Gastroesophageal sphincter (tissue), 4 donors: ENCODE data around the gene PBX3. TPM values are rescaled to one million over a fixed set of nuclear protein-coding genes. Genes with fewer than 3 reads are reported as not detected.

Source experiments
- ATAC-seq: fragments of 150-250 bp; one replicate; pipeline ENCODE4 v1.9.1; 2016; ENCODE audit warnings: mild to moderate bottlenecking, moderate library complexity
- H3K27ac ChIP-seq, 4 donors: fragments of 200-600 bp; sonication (generic) in 3 of 4; 1 replicate in 3 of 4; 2 replicates in 1 of 4; pipeline ENCODE4 v1.5.1; 2016 to 2019
- H3K27me3 ChIP-seq: fragments of 200-600 bp; sonication (generic); one replicate; pipeline ENCODE4 v1.5.1; 2019
- H3K36me3 ChIP-seq, 2 donors: fragments of 200-600 bp; sonication (generic); one replicate each; pipeline ENCODE4 v1.5.1; 2019; ENCODE audit warnings: control low read depth in 1 of 2
- H3K4me1 ChIP-seq, 3 donors: fragments of 200-600 bp; sonication (generic); 1 replicate in 2 of 3; 2 replicates in 1 of 3; pipeline ENCODE4 v1.5.1; 2016 to 2019; ENCODE audit warnings: control low read depth in 2 of 3
- H3K4me3 ChIP-seq, 2 donors: fragments of 200-600 bp; sonication (generic); one replicate each; pipeline ENCODE4 v1.5.1; 2019; ENCODE audit warnings: mild to moderate bottlenecking in 1 of 2, moderate library complexity in 1 of 2
- H3K9me3 ChIP-seq, 3 donors: fragments of 200-600 bp; sonication (generic); one replicate each; pipeline ENCODE4 v1.5.1; 2017 to 2019; ENCODE audit warnings: control low read depth in 2 of 3
- EP300 ChIP-seq: sonication (generic); formaldehyde crosslinking; IDR thresholded peaks from one replicate; pipeline ENCODE4 v1.6.1; 2017; ENCODE audit warnings: antibody characterized with exemption, mild to moderate bottlenecking
- POLR2A ChIP-seq, 2 donors: fragments of 450-650 bp; IDR thresholded peaks; one replicate each; pipeline ENCODE4 v1.6.1; 2017; ENCODE audit warnings: antibody characterized with exemption in 2 of 2, mild to moderate bottlenecking in 2 of 2, moderate library complexity in 1 of 2
- POLR2AphosphoS5 ChIP-seq: sonication (generic); formaldehyde crosslinking; IDR thresholded peaks from one replicate; pipeline ENCODE4 v1.6.1; 2017; ENCODE audit warnings: antibody characterized with exemption
- WGBS, 2 donors: methylation state at CpG; one replicate each; pipeline ENCODE4 v1.1.5; 2018; ENCODE audit warnings: low coverage in 1 of 2; 5-methylcytosine and 5-hydroxymethylcytosine counted together
- total RNA-seq, 4 donors: library from RNA; depleted of rRNA; stranded (reverse); fragments of >200 nt; gene quantifications; one replicate each; pipeline ENCODE4 v1.1.0, GENCODE V29; 2016
- TF ChIP-seq, protein P1 (sequence below), 4 experiments: fragments of 200-600 bp in 2 of 4; fragments of 450-650 bp in 2 of 4; sonication (generic) in 1 of 4; IDR thresholded peaks; one replicate each; pipeline ENCODE4 v1.5.1; 2017 to 2019; ENCODE audit warnings: antibody characterized with exemption in 4 of 4, mild to moderate bottlenecking in 2 of 4, moderate library complexity in 2 of 4

The PBX3 gene
- total RNA-seq, 4 donors from 2014 or later, result 59.9 to 81.4 (median 71.8) TPM

DNA sequence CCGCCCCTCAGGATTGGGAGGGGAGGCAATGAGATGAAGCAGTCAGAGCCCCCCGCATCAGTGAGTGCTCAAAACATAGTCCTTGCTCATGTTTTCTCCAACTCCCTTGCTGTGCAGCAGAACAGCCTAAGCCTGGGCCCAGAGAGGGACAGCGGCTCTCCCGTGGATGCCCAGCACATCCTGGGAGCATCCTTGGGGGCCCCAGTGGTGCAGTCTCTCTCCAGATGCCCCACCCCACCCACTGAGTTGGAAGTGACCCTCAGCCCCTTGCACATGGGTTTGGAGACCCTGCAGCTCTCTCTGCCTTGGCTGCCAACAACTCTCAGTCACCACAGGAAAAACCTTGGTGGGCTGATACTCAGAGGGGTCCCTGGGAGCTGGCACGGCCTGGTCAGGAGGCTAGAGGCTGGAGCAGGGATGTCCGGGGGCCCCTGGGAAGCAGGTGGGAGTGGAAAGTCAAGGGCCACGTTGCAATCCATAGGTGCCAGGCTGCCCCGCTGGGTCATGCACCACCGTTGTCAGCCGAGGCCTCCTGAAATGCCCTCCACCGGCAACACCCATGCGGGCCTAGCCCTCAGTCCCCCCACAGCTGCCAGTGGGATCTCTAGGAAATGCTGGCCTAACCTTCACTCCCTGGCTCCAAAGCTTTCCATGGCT, 242.5 kb downstream of the PBX3 start:
- TF ChIP-seq POLR2A (IDR thresholded peaks at IDR 0.05) (no peak), POLR2AphosphoS5 (no peak), EP300 (no peak)
- TF ChIP-seq, protein P1, sequence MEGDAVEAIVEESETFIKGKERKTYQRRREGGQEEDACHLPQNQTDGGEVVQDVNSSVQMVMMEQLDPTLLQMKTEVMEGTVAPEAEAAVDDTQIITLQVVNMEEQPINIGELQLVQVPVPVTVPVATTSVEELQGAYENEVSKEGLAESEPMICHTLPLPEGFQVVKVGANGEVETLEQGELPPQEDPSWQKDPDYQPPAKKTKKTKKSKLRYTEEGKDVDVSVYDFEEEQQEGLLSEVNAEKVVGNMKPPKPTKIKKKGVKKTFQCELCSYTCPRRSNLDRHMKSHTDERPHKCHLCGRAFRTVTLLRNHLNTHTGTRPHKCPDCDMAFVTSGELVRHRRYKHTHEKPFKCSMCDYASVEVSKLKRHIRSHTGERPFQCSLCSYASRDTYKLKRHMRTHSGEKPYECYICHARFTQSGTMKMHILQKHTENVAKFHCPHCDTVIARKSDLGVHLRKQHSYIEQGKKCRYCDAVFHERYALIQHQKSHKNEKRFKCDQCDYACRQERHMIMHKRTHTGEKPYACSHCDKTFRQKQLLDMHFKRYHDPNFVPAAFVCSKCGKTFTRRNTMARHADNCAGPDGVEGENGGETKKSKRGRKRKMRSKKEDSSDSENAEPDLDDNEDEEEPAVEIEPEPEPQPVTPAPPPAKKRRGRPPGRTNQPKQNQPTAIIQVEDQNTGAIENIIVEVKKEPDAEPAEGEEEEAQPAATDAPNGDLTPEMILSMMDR (IDR thresholded peaks at IDR 0.05), result no peak
- H3K27me3 ChIP-seq, result no peaks in the 10 kb centered on the region
- no peaks in the 10 kb centered on the region for H3K4me1 ChIP-seq
- no peaks in the 10 kb centered on the region for H3K36me3 ChIP-seq
- no peak for ATAC-seq
- no peak overlapping the region for H3K27ac ChIP-seq
- no peak overlapping the region for H3K4me3 ChIP-seq
- no CpG with 5 or more reads among the region's 12 CpGs for WGBS, 2 donors
- H3K9me3 ChIP-seq, result no peaks in the 10 kb centered on the region

DNA sequence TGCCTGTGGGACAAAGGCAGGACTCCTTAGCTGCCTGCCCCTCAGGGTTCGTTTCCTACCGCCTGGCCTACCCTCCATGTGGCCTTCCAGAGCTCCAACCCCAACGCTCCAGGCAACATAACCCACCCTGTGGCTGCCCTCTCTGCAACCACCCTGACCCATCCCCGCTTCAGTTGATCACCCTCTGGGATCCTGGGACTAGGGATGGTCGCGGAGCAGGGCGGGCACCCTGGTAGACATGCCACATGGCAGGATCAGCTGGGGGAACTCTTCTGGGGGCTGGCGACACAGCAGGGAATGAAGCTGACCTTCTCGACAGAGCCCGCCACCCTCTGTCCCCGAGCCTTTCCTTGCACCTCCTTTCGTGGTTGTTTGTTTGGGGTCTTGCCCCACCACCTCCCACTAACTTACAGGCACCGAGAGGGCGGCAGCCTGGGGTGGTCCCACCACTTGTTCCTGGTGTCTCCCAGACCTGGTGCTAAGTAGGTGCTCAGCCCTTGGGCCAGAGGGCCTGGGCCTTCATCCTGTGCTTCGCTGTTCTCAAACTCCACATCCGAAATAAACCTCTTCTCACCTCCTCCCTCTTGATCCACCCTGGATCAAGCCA, 243.1 kb downstream of the PBX3 start:
- Histone ChIP-seq H3K4me3 (no peak overlapping the region), H3K9me3 (no peaks in the 10 kb centered on the region), H3K27me3 (no peaks in the 10 kb centered on the region), H3K36me3 (no peaks in the 10 kb centered on the region), H3K27ac (no peak overlapping the region), H3K4me1 (no peaks in the 10 kb centered on the region)
- no peak for ATAC-seq
- WGBS, 2 donors, result 90% methylated on average over 6 of the region's 16 CpGs; no CpG with 5 or more reads in 1 of the 2 donors
- TF ChIP-seq EP300 (no peak), POLR2A (IDR thresholded peaks at IDR 0.05) (no peak), POLR2AphosphoS5 (no peak)
- TF ChIP-seq, protein P1 (IDR thresholded peaks at IDR 0.05), result no peak

DNA sequence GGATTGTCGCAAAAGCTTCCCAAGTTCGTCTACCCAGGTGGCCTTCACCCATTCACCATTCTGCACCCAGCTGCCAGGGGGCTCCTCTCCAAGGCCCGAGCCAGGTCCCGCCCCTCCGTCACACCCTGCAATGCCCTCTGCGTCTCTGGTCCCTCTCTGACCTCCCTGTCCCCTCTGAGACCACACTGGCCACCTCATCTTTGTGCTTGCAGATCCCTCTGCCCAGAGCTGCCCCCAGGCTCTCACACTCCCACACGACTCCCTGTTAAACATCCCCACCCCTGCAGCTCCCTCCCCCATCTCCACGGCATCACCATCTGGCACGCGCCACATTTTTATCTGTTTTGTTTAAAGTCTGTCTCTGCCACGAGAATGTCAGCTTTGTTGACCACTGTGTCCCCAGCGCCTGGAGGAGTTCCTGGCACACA, 243.6 kb downstream of the PBX3 start:
- ATAC-seq, result no peak
- H3K36me3 ChIP-seq, result no peaks in the 10 kb centered on the region
- H3K27ac ChIP-seq, result no peak overlapping the region
- no peaks in the 10 kb centered on the region for H3K9me3 ChIP-seq
- no peaks in the 10 kb centered on the region for H3K4me1 ChIP-seq
- no peak overlapping the region for H3K4me3 ChIP-seq
- TF ChIP-seq POLR2A (IDR thresholded peaks at IDR 0.05) (no peak), POLR2AphosphoS5 (no peak)
- 44 to 56% methylated on average over 4 to 10 of the region's 12 CpGs for WGBS, 2 donors
- no peaks in the 10 kb centered on the region for H3K27me3 ChIP-seq

DNA sequence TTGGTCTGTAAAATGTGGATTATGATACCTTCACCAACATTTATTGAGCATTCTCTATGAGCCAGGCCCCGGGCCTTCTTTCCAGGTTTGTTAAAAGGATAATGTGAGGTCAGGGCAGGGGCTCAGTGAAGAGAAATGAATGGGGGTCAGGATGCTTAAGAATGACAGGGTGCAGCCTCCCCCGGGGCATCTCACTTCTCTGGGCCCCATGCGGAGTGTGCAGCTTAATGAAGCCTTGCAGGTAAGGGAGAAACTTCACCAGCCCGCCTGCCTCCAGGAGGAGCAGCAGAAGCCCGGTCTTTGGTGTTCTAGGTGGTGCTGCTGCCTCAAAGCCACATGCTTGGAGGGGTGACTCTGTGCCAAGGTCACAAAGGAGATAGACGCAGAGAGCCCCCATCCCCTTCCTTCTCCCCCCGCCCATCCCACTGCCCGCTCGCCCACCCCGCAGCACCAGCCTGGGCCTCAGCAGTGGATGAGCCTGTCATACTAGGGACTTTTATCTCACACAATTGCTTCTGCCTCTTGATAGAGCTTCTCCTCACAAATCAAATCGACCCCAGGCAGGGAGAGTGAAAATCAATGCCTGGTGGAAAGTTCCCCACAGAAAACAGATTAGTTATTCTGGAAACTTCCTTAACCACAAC, 244.8 kb downstream of the PBX3 start:
- Histone ChIP-seq H3K36me3 (no peaks in the 10 kb centered on the region), H3K9me3 (no peaks in the 10 kb centered on the region), H3K27me3 (no peaks in the 10 kb centered on the region), H3K4me3 (no peak overlapping the region), H3K4me1 (no peaks in the 10 kb centered on the region), H3K27ac (no peak overlapping the region)
- TF ChIP-seq POLR2A (IDR thresholded peaks at IDR 0.05), result no peak
- TF ChIP-seq, protein P1 (IDR thresholded peaks at IDR 0.05), result no peak
- no peak for TF ChIP-seq POLR2AphosphoS5
- TF ChIP-seq EP300, result no peak
- ATAC-seq, result no peak
- 20 to 62% methylated on average over 1 to 5 of the region's 11 CpGs for WGBS, 2 donors

DNA sequence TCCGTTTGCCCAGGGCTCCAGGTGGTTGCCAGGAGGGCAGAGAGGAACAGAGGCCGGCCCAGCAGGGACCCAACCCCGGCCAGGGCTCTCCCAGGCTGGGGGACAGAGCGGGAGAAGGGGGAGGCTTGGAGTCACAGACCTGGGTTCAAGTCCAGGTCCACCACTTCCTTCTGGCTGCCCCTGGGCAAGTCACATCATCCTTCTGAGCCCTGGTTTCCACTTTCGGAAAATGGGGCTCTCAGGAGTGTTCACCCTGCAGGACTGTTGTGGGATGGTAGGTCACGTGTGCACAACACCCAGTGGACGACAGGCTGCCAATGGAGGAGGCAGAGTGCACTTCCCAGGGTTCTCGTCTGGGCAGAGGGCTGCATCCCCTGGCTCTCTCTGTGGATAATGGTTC, 245.4 kb downstream of the PBX3 start:
- H3K4me3 ChIP-seq, result no peak overlapping the region
- H3K27ac ChIP-seq, result no peak overlapping the region
- no peaks in the 10 kb centered on the region for H3K36me3 ChIP-seq
- no peaks in the 10 kb centered on the region for H3K4me1 ChIP-seq
- H3K9me3 ChIP-seq, result no peaks in the 10 kb centered on the region
- peaks cover 5% of the 10 kb centered on the region for H3K27me3 ChIP-seq
- no peak for TF ChIP-seq EP300
- TF ChIP-seq, protein P1 (IDR thresholded peaks at IDR 0.05), result no peak
- no peak for TF ChIP-seq POLR2AphosphoS5
- TF ChIP-seq POLR2A (IDR thresholded peaks at IDR 0.05), result no peak
- no peak for ATAC-seq
- 80% methylated on average over 1 of the region's 8 CpGs; no CpG with 5 or more reads in 1 of the 2 donors for WGBS, 2 donors
